ENCODE data around the gene KRTAP4-3.
"Not testable (repeated sequence)": the region's sequence is repeated elsewhere in the genome, so short reads cannot be mapped to it uniquely, and the experiment has no call there.

- TF ChIP-seq CTCF, POLR2A (IDR thresholded peaks at IDR 0.05): not testable (repeated sequence)
Measured at GRCh38 chr17:41119696-41120690, 48.0 kb downstream of the KRTAP4-3 start.

Data from tibial nerve (tissue), 3 donors.